NOMO-1 (cell line): Measurements from ENCODE around the gene CFTR.
"Not testable (repeated sequence)": the region's sequence is repeated elsewhere in the genome, so short reads cannot be mapped to it uniquely, and the experiment has no call there.

Experiments used
- DNase-seq, 2 experiments: peaks; one replicate each; lab custom pipeline; 2025; ENCODE audit not compliant: unreplicated experiment in 2 of 2; lab: John Stamatoyannopoulos, UW

The CFTR gene

DNA sequence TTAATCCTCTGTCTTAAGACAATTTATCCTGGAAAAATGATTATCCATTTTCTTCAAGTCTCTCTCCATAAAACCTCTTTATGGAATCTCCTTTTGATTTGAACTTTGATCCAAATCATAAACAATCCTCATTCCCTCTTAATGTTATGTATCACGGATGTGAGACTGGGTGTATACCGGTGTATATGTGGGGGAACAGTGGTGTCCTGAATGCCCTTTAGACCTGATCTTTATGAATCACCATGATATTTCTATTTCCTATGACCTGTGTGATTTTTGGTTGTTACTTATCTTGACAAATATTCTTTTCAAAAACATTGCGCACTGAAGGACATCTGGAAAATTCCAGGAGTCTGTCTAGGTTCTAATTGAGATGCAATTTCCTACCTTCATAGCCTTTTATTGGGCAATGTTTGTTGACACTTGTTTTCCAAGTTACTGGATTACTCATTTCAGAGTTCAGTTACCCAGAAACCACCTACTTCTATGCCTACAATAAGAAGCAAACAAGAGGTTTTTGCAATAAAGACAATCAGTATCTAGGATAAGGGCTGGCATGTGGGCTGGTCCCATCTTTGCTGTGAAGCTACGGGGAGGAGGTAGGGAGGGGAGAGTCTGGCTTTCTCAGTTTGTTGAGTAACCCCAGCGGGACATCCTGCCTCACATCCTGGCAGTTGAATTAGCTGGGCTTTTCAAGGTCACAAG, 203.0 kb downstream of the CFTR start:
- DNase-seq, result no peak

- no peak for DNase-seq
Measured at GRCh38 chr7:117683430-117684175, 203.8 kb downstream of the CFTR start.

DNA sequence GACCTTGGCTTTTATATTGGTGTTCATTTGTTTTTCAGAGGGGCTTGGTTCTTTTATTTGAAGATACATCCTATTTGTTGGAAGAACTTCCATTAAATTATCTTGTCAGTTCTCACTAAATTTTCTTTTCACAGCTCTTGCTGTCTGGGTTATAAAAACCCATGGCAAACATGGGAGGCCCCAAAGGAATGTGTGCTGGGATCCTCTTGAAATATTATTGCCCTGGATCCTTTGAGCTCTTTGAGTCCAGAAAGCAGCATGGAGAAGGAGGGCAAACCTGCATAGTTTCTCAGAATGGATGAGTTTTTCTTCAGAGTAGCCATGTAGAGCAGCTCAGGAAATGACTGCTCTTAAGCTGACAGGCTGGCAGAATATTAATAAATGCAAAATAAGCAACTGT, 206.0 kb downstream of the CFTR start:
- no peak for DNase-seq

DNA sequence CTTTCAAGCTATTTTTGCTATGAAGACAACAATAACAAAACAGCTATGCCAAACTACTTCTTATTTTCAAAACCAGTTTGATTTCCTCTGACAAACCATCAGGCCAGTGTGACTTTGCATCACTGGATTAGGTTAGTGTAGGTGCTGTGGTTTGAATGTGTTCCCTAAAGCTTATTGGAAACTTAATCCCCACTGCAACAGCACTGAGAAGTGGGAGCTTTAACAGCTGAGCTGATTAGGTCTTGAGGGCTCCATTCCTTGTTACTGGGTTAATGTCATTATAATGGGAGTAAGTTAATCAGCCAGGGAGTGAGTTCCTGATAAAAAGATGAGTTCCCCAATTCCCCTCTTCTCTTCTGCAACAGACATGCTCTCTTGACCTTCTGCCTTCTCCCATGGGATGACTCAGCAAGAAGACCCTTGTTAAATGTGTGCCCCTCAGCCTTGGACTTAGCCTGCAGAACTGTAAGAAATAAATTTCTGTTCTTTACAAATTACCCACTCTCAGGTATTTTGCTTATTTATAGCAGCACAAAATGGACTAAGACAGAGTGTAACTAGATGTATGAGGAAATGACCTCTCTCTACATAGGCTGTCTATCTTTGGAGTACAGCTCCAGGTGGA, 206.6 kb downstream of the CFTR start:
- no peak for DNase-seq

- DNase-seq, result no peak
Measured at GRCh38 chr7:117688126-117688525, 208.3 kb downstream of the CFTR start.

DNA sequence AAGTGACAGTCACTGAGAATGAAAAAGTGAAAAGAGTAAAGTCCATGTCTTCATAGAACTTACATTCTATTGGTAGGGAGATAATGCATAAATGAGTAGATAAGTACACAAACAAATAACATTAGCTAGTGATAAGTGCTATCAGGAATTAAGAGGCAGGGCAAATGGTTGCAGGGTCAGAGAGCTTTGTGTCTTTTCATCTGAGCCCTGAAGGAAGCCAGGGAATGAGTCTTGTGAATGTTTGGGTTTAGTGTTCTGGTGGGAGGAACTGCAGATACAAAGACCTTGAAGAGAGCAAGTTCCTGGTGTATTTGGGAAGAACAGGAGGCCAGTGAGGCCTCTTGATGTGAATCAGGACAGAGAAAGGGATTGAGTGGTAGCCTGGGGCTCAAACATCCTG, 209.6 kb downstream of the CFTR start:
- no peak for DNase-seq

DNA sequence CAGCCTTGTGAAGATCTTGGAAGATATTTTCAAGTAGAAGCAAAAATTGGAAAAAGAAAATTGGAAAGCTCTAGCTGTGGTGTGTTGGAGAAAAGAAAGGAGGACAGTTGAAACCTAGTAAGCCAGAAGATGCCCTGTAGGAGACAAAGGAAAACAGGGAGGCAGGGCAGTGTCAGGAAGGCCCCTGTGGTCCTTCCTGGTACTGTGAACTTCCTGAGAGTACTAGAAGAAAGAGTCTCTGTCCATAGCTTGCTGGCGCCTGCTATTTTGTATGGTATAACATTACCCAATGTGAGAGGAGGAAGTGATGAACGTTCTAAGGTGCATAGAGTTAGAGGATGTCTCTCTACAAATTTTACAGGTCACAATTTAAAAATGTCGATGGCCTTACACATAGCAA, 210.3 kb downstream of the CFTR start:
- DNase-seq, result no peak

DNA sequence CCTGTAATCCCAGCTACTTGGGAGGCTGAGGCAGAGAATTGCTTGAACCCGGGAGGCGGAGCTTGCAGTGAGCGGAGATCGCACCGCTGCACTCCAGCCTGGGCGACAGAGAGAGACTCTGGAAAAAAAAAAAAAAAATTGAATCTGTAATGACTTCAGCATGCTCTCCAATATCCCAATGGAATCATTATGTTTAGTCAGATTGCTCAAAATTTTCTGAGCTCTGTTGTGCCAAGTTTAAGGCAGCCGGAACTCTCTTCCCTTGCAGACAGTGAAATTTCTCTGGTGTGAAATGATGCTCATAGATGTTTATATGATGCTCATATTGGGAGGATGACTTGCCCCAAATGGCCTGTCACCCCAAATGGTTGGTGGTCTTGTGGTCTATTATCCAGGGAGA, 212.5 kb downstream of the CFTR start:
- DNase-seq, result no peak

DNA sequence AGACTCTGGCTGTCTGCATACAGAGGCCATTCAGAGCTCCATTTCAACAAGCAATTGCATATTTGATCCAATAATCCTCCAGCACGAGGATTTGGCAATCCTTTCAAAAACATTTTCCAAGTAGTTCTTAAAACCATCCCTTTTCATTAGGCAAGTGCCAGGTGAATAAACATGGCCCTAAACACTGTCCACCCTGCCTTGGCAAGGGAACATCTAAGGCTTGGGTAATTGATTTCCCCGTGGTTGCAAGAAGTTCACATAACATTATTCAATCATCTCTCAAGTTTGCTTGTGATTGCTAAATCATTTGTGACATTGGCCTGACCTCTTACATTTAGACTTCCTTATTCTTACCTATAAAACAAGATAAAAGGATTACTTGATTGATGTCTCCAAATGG, 218.2 kb downstream of the CFTR start:
- no peak for DNase-seq

DNA sequence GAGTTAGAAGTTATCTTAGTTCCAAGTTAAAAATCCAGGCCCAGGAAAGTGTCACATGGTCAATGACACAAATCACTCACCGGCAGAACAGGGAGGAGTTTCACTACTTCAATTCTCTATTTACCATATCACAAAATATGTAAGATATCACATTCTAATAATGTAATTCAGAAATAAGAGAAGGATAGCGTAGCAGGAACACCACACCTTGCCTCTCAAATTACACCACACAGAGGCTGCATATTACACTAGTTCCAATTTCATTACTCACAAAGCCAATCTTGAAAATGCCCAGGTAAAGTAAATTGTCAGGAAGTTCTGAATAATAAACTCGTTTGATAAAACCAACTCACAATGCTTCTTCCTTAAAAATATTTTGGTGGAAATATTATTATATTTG, 224.2 kb downstream of the CFTR start:
- DNase-seq, result no peak

GRCh38 chr7:117705630-117706029, 225.8 kb downstream of the CFTR start:
- DNase-seq, result no peak

DNA sequence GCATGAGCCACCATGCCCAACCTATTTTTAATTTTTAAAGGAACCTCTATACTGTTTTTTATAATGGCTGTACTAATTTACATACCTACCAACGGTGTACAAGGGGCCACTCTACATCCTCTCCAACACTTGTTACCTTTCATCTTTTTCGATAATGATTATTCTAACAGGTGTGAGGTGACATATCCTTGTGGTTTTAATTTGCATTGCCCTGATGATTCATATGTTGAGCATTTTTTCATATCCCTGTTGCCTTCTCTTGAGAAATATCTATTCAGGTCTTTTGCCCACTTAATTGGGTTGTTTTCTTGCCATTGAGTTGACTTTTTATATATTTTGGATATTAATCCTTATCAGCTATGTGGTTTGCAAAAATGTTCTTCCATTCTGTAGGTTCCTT, 226.4 kb downstream of the CFTR start:
- DNase-seq, result no peak

DNA sequence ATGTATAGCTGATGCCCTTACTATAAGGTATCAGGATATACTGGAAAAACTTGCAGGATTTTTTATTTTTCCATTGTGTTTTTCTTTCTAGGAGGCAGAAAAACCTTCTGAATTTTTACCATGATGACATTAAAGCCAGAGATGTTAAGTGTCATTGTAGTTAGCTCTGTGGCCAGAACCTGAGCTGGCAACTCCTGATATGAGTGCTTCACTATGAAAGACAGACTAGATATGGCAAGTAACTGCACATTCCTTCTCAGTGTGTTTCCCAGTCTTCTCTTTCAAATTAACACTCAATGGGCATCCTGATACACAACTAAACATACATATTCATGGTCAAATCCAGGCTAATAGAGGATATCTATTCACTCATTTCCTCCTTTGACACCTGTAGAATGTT, 227.3 kb downstream of the CFTR start:
- DNase-seq, result no peak

GRCh38 chr7:117708173-117708572, 228.3 kb downstream of the CFTR start:
- not testable (repeated sequence) for DNase-seq

DNA sequence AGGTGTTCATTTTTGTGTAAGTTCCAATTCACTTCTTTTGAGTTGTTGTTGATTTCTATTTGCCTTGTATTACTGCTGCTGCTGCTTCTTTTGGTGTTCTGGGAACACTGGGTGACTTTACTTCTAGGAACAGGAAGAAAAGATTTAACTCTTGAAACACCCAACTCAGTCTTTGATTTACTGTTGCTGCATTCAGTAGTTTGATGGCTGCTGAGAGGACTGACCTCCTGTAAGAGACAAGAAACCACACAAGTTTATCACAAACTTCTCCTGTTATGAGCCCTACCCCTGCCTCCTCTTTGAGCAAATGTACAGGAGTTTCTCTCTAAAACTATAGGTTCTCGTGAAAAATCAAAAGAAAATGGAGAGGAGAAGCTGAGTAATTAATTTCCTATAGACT, 231.7 kb downstream of the CFTR start:
- no peak for DNase-seq

DNA sequence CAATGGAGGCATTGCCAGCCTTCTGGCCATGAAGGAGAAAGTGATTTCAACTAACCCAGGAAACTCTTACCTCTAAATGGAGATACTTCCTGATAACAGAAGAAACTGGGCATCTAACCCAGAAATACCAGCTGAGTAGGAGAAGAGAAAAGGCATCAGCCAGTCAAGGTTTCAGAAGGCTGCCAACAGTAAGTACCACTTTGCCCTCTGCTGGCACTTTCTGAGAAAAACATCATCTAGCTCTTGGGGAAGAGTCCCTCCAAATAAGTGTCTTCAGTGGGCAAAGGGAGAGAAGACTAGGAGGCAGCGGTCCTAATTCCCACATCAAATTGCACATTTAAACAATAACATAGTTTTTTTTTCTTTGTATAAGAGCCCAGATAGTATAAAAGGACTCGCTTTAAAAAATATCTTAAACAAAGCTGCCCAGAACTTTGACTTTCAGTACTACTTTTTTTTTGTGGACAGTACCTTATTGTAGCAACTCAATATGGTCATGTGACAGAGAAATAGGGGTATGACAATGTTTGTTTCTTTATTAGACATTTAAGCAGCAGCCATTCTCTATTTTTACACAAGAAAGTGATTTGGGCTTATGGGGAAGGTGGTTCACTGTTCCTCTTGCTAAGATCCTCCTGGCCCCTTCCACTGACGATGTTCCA, 236.1 kb downstream of the CFTR start:
- DNase-seq, result peak in 1 of 2 experiments; percentile 4

GRCh38 chr7:117716707-117717299, 237.0 kb downstream of the CFTR start:
- DNase-seq, result no peak

GRCh38 chr7:117717357-117717756, 237.5 kb downstream of the CFTR start:
- DNase-seq, result no peak
